ENCODE data around the gene ZNF367. TPM values are rescaled to one million over a fixed set of nuclear protein-coding genes. Genes with fewer than 3 reads are reported as not detected.

ZNF367 gene
- total RNA-seq, 4 donors from 2014 or later: 0.26 to 21.2 (median 1.7) TPM

- Histone ChIP-seq H3K36me3 (no peaks in the 10 kb centered on the region), H3K27ac (no peak overlapping the region), H3K4me3 (no peak overlapping the region), H3K27me3 (no peaks in the 10 kb centered on the region), H3K9me3 (no peaks in the 10 kb centered on the region), H3K4me1 (no peaks in the 10 kb centered on the region)
- DNase-seq: no peak
- TF ChIP-seq CTCF (IDR thresholded peaks at IDR 0.05): no peak
- TF ChIP-seq POLR2A (IDR thresholded peaks at IDR 0.05): no peak
- intact Hi-C loops (cut with DNase I; ENCODE audit: low total_unique reads): no loop called here
Measured at GRCh38 chr9:96338299-96338698, 79.9 kb downstream of the ZNF367 start.

Other genes starting within 250 kb of the ZNF367 start
- 1 to 10 TPM in 1 of 4 donors, not detected in 3; 3.2 TPM for gene HSD17B3, start 116.2 kb downstream of the ZNF367 start, total RNA-seq
- 10 to 100 TPM in 3 of 4 donors, 1 to 10 TPM in 1; 5.6 to 38.5 (median 21.0) TPM for gene SLC35D2, start 34.7 kb downstream of the ZNF367 start, total RNA-seq
- 10 to 100 TPM in 2 of 4 donors, 1 to 10 TPM in 2; 4.1 to 19.4 (median 11.9) TPM for gene HABP4, start 31.8 kb upstream of the ZNF367 start, total RNA-seq
- gene CDC14B, start 201.5 kb upstream of the ZNF367 start, total RNA-seq: 10 to 100 TPM in 3 of 4 donors, 1 to 10 TPM in 1; 9.7 to 40.5 (median 20.6) TPM
- gene PRXL2C, start 236.9 kb upstream of the ZNF367 start, total RNA-seq: 10 to 100 TPM in 3 of 4 donors, 1 to 10 TPM in 1; 8.5 to 24.7 (median 19.8) TPM

Data from uterus (tissue), 4 donors.